GM21786 (cell line): ENCODE measurements around the gene CYP2C19.
A peak's percentile ranks its signal among the peaks of the same experiment; 100 is the strongest.
"Not testable (repeated sequence)": the region's sequence is repeated elsewhere in the genome, so short reads cannot be mapped to it uniquely, and the experiment has no call there.

Source experiments
- ATAC-seq: cut with Tn5 transposase; IDR thresholded peaks from one replicate; pipeline ENCODE4 v1.9.1; 2021; ENCODE audit not compliant: unreplicated experiment

The CYP2C19 gene

DNA sequence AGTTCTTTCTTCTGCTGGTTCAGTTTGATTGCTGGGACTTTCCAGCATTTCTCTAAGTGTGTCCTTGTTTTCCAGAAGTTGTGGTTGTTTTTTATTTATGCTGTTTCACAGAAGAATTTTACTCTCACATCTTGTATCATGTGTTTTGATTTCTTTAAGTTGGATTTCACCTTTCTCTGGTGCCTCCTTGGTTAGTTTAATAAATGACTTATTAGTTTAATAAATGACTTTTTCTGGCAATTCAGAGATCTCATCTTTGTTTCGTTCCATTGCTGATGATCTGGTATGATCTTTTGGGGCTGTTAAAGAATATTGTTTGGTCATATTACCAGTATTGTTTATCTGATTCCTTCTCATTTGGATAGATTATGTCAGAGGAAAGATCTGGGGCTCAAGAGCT, 116.2 kb downstream of the CYP2C19 start:
- ATAC-seq = no peak

- no peak for ATAC-seq
These were observed 116.7 kb downstream of the CYP2C19 start for GRCh38 chr10:94879214-94879613.

- ATAC-seq = no peak
These were observed 126.6 kb downstream of the CYP2C19 start for GRCh38 chr10:94889123-94889522.

GRCh38 chr10:94890264-94891022, 128.0 kb downstream of the CYP2C19 start:
- ATAC-seq = no peak

- ATAC-seq = not testable (repeated sequence)
These were observed 135.9 kb downstream of the CYP2C19 start for GRCh38 chr10:94898414-94898813.

DNA sequence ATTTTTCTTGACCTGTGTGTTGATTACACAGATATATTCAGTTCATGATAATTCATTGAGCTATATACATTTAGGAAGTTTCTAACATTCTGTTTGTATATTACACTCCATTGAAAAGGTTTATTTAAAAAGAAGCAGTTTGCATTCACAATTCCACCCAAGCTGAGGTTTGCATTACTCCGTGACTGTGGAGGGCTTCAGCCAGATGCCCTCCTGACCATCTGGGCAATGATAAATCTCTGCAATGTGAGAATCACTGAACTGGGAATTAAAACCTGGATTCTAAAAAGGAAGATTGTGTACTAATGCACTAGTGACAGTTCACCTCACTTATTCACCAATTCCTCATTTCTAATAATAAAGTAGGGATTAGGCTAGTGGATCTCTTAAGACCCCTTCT, 139.6 kb downstream of the CYP2C19 start:
- no peak for ATAC-seq

DNA sequence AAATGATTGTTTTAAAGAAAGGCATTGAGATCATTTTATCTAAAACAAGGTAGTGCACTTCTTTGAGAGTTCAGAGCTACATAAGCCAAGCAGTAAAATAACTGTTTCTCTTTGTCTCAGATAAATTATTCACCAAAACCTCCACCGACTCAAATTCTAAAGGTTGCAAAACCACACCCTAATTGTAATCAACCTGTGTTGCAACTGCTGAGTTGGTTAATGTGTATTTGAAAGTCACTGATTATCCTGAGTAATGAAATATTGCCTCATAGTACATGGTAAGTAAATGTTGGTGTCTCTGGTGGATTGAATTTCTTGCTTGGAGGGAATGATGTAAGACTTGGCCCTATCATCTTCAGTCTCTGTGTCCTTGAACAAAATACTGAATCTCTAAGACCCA, 140.1 kb downstream of the CYP2C19 start:
- peak; percentile 56 for ATAC-seq
